ENCODE data around the gene IPO4. TPM values are rescaled to one million over a fixed set of nuclear protein-coding genes. Genes with fewer than 3 reads are reported as not detected.

Gene IPO4
- total RNA-seq, 2 donors from 2014 or later = 19.9 to 64.6 TPM

DNA sequence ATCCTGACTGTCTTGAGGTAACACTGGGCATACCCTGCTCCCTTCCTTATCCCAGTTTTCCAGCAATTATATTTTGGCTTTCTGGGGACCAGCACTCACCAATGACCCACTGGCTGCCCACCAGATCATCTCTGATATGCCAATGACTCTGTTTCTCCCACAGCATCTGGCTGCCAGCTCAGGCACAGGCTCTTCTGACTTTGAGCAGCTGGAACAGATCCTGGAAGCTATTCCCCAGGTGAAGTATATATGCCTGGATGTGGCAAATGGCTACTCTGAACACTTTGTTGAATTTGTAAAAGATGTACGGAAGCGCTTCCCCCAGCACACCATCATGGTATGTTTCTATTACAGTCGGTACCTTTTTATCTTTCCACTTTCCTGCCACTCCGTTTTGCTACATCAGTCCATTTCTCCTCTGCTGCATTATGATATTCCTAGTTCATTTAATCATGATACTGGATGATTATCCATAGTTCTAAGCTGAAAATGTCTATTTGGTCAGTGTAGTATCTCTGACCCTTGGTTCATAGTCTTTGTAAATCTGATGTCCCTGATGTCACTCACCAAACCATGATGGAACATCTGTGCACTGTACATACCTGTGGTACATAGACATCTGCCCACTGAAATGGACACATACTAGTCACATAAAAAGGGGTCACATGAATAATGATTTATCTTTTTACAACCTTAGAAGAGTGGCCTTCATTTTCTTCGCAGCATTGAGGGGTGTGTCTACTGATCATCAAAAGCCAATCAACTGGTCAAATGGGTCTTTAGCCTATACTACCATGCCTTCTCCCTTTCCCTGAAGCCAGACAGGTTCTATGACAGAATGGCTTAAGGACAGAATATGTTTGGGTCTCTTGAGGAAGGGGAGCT lies 47.4 kb upstream of the IPO4 start:
- H3K27me3 ChIP-seq (replicated peaks; ENCODE audit: insufficient read depth) = no peaks in the 10 kb centered on the region
- H3K9me3 ChIP-seq = no peaks in the 10 kb centered on the region
- DNase-seq (ENCODE audit: low spot score) (no peak), ATAC-seq (ENCODE audit: insufficient number of reproducible peaks, low FRiP score, low read depth) (no peak)
- H3K4me1 ChIP-seq (ENCODE audit: control insufficient read depth in 1 of 2, low read depth in 2 of 2) = peaks cover 25 to 55% of the 10 kb centered on the region in 2 donors
- peaks cover 46% of the 10 kb centered on the region for H3K36me3 ChIP-seq
- TF ChIP-seq, protein P1, sequence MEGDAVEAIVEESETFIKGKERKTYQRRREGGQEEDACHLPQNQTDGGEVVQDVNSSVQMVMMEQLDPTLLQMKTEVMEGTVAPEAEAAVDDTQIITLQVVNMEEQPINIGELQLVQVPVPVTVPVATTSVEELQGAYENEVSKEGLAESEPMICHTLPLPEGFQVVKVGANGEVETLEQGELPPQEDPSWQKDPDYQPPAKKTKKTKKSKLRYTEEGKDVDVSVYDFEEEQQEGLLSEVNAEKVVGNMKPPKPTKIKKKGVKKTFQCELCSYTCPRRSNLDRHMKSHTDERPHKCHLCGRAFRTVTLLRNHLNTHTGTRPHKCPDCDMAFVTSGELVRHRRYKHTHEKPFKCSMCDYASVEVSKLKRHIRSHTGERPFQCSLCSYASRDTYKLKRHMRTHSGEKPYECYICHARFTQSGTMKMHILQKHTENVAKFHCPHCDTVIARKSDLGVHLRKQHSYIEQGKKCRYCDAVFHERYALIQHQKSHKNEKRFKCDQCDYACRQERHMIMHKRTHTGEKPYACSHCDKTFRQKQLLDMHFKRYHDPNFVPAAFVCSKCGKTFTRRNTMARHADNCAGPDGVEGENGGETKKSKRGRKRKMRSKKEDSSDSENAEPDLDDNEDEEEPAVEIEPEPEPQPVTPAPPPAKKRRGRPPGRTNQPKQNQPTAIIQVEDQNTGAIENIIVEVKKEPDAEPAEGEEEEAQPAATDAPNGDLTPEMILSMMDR (IDR thresholded peaks at IDR 0.05) = no peak
- H3K4me3 ChIP-seq = no peak overlapping the region
- no peak overlapping the region for H3K27ac ChIP-seq

DNA sequence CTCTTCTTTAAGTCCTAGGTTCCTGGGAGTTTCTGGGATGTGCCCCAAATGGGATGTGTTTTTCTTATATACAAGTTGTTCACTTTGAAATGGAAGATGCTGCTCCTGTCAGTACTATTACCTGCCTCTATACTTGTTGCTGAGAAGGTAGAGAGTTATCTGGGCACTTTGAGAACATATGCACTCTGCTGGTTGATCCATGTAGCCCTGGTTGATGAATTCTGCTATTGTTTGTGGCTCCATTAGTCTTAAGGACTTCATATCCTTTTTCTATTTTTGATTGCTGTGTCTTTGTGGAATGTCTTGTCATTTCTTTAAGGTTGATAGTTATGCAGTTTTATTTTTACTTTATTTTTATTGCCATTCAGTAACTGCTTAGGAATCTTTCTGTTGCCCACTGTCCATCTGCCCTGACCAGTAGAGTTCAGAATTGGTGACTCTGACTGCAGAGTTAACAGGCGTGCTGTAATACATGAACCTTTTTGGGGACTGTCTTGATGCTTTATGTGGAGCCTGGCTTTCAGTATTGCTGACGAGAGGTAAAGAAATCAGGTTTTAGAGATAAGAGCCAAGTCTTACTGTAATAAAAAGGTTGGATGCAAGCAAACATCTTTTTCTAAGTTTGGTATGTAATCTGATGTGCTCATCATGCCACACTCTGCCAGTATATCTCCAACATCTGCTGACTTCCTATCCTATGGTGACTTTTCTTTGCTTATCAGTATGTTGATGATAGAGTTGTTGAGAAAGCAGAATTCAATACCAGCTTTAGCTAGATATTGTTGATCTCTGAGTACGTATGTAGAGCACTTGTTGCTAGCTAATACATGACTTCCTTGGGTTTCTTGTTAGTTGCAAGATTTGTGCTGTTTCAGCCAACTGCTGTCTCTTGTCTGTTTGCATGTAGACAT lies 45.7 kb upstream of the IPO4 start:
- Histone ChIP-seq H3K27me3 (replicated peaks; ENCODE audit: insufficient read depth) (no peaks in the 10 kb centered on the region), H3K36me3 (peaks cover 35% of the 10 kb centered on the region), H3K4me3 (no peak overlapping the region), H3K4me1 (ENCODE audit: control insufficient read depth in 1 of 2, low read depth in 2 of 2) (peaks cover 12 to 43% of the 10 kb centered on the region in 2 donors), H3K9me3 (no peaks in the 10 kb centered on the region), H3K27ac (peak overlapping the region in 1 of 2 donors; percentile 81)
- no peak for ATAC-seq (ENCODE audit: insufficient number of reproducible peaks, low FRiP score, low read depth)
- TF ChIP-seq, protein P1 (IDR thresholded peaks at IDR 0.05) = no peak
- DNase-seq (ENCODE audit: low spot score) = no peak

DNA sequence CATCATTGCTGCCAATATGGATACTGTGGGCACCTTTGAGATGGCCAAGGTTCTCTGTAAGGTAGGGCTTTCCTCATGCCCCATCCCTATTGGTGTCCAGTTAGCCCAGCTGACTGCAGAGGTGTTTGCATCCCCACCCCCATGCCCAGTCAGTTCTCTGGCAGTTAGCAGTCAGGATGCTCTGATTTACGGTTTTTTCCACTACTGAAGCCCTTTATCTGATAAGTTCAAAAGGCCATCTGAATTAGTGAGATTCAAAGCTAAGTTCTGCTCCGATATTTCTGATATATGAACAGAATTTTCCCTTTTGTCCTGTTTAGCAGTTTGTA lies 44.9 kb upstream of the IPO4 start:
- no peaks in the 10 kb centered on the region for H3K9me3 ChIP-seq
- no peaks in the 10 kb centered on the region for H3K27me3 ChIP-seq (replicated peaks; ENCODE audit: insufficient read depth)
- DNase-seq (ENCODE audit: low spot score) (no peak), ATAC-seq (ENCODE audit: insufficient number of reproducible peaks, low FRiP score, low read depth) (no peak)
- TF ChIP-seq, protein P1 (IDR thresholded peaks at IDR 0.05) = no peak
- peak overlapping the region; percentile 74 for H3K4me3 ChIP-seq
- H3K4me1 ChIP-seq (ENCODE audit: control insufficient read depth in 1 of 2, low read depth in 2 of 2) = peaks cover 12 to 35% of the 10 kb centered on the region in 2 donors
- H3K36me3 ChIP-seq = peaks cover 26% of the 10 kb centered on the region
- peak overlapping the region; percentile 81 to 82 for H3K27ac ChIP-seq

DNA sequence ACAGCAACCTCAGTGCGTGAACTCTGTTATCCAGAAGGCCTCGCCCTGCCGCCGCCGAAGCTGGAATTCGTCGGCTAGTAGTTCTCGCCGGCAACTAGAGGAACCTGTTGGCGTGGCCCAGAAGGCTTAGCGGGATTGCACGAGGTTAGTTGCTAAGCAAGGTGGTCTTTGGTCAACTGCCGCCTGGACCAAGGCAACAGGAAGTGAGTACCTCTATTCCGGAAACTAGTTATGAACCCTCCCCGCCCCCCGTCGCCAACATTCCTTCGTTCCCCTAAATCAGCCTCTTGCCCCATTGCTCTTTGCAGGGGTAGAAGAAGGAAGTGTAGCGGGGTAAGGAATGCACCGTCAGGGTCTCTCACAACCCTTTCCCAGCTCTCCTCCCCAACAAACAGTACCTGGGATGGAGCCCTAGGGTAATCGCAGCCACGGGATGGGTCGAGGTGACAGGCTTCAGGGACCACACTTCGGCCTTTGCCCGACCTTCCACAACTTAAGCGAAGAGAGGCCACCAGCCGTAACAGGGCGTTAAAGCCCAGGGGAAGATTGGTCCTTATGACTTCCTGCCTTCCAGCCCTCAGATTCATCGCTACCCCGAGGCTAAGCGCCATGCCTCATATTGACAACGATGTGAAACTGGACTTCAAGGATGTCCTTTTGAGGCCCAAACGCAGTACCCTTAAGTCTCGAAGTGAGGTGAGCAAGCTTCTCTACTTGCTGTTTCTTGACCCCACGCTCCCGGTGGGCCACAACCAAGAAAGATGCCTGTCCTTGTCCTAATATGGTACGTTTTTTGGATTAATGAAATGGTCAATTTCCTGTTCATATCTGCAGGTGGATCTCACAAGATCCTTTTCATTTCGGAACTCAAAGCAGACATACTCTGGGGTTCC lies 44.3 kb upstream of the IPO4 start, which contains the start of gene GMPR2:
Gene GMPR2 (plus strand): TSS at position 285 of the 893 bp plus-strand sequence. CDS start 325 bp downstream, at position 610.
- TF ChIP-seq, protein P1 (IDR thresholded peaks at IDR 0.05) = no peak
- H3K9me3 ChIP-seq = no peaks in the 10 kb centered on the region
- peak within 1 kb of the TSS; percentile 81 to 82 for H3K27ac ChIP-seq
- H3K4me1 ChIP-seq (ENCODE audit: control insufficient read depth in 1 of 2, low read depth in 2 of 2) = peaks cover 12 to 35% of the 10 kb centered on the region in 2 donors
- H3K27me3 ChIP-seq (replicated peaks; ENCODE audit: insufficient read depth) = no peaks in the 10 kb centered on the region
- DNase-seq (ENCODE audit: low spot score) (peak; percentile 47), ATAC-seq (ENCODE audit: insufficient number of reproducible peaks, low FRiP score, low read depth) (peak; percentile 52)
- peaks cover 23% of the 10 kb centered on the region for H3K36me3 ChIP-seq
- H3K4me3 ChIP-seq = peak within 1 kb of the TSS; percentile 74

Data from thoracic aorta (tissue), 2 donors.